IPS-NIHi7 (cell line): ENCODE measurements around the gene STAB1.

Experiments used
- DNase-seq: peaks from one replicate; pipeline ENCODE4 v3.0.0; 2012; ENCODE audit warnings: mixed read lengths; ENCODE audit errors: extremely low spot score

STAB1 gene, protein sequence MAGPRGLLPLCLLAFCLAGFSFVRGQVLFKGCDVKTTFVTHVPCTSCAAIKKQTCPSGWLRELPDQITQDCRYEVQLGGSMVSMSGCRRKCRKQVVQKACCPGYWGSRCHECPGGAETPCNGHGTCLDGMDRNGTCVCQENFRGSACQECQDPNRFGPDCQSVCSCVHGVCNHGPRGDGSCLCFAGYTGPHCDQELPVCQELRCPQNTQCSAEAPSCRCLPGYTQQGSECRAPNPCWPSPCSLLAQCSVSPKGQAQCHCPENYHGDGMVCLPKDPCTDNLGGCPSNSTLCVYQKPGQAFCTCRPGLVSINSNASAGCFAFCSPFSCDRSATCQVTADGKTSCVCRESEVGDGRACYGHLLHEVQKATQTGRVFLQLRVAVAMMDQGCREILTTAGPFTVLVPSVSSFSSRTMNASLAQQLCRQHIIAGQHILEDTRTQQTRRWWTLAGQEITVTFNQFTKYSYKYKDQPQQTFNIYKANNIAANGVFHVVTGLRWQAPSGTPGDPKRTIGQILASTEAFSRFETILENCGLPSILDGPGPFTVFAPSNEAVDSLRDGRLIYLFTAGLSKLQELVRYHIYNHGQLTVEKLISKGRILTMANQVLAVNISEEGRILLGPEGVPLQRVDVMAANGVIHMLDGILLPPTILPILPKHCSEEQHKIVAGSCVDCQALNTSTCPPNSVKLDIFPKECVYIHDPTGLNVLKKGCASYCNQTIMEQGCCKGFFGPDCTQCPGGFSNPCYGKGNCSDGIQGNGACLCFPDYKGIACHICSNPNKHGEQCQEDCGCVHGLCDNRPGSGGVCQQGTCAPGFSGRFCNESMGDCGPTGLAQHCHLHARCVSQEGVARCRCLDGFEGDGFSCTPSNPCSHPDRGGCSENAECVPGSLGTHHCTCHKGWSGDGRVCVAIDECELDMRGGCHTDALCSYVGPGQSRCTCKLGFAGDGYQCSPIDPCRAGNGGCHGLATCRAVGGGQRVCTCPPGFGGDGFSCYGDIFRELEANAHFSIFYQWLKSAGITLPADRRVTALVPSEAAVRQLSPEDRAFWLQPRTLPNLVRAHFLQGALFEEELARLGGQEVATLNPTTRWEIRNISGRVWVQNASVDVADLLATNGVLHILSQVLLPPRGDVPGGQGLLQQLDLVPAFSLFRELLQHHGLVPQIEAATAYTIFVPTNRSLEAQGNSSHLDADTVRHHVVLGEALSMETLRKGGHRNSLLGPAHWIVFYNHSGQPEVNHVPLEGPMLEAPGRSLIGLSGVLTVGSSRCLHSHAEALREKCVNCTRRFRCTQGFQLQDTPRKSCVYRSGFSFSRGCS (N-terminal part only)

GRCh38 chr3:52494886-52495495, at the start of gene STAB1:
Gene STAB1, plus strand, starts transcription at chr3:52495338. Its CDS starts 76 bp downstream, at chr3:52495414.
- no peak for DNase-seq

GRCh38 chr3:52446042-52446441, 49.1 kb upstream of the STAB1 start:
- no peak for DNase-seq

DNA sequence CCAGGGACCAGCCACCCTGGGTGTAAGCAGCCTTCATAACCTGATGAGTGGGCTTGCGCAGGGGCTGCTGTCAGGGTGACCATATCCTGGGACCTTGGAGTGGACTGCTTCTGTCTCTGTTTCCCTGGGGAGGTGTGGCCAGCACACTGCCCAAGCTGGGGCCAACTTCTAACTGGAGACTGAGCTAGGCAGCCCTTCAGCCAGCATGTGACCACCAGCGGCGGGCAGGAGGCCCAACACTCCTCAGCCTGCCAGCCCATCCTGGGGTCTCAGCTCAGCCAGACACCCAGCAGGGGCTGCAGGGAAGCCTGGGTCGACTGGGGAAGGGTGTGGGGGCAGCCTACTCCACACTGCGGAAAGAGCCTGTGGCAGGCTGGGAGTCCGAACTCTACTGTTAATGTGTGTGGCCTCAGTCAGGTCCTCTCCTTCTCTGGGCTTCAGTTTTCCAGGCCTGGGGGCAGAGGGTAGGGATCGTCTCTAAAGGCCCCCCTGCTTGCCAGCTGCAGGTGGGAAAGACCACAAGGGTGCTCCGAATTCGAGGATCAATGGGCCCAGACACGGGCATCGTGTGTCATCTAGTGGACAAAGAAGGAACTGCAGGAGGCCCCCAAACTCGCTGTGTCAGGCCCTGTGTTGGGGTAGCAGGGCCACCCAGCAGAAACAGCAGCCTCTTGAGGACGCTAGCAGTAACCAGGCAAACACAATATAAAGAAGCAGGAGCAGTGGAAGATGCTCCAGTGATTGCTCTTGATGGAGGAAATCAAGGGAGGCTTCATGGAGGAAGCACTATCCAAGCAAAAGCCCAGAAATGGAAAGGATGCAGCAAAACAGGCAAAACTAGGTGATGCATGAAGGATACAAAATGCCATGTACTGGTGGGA, 48.3 kb upstream of the STAB1 start:
- DNase-seq = peak; percentile 84

DNA sequence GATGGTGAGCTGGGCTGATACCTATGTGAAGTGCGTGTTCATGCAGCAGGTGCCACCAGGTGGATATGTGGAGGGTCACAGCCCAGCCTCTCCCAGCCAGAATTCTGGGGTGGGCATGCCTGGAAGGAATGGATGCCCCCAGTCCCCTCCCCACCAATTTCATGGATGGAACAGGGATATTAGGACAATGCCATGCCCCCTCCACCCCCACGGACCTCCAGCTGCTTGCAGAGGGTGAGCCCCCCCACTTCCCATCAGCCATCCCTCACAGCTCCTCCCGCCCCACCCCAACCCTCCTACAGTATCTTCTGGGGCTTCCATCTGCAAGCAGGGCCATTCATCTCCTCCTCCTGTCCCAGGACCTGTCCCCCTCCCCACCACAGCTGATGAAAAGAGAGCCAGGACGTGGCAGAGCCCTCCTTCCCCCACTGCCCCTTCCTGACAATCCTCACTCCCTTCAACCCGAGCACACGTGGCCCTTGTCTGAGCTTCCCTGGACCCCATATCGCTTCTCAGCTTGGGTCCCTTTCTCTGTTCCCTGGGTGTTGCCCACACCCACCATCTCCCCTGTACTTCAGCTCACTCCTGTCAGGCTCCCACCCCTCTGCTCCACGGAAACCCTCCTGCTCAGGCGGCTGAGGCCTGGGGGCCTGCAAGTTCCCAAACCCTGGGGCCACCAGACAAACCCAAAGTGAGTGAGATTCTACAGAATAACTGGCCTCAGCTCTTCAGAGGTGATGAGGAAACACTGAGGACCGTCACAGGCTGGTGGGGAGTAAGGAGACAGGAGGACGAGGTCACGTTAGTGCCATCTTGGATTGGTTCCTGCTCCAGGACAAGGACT, 47.4 kb upstream of the STAB1 start:
- DNase-seq = no peak

GRCh38 chr3:52450489-52451236, 44.5 kb upstream of the STAB1 start:
- DNase-seq = no peak

GRCh38 chr3:52451237-52452083, 43.7 kb upstream of the STAB1 start:
- no peak for DNase-seq

DNA sequence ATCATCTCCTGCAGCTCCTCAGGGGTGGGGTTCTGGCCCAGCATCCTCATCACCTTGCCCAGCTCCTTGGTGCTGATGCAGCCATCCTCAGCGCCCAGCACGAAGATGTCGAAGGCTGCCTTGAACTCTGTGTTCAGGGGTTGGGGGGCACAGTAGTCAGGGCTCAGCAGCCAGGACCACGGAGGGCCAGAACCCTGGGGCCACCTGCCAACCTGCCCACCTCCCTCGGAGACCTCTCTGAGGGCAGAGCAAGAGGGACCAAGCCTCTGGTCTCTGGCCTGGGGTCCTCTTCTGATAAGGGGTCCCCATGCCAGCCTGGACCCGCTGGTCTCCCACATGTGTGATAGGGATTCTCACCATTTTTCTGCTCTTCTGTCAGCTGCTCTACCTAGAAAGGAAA, 43.0 kb upstream of the STAB1 start:
- no peak for DNase-seq

- DNase-seq = no peak
These were observed 42.4 kb upstream of the STAB1 start for GRCh38 chr3:52452570-52453221.

DNA sequence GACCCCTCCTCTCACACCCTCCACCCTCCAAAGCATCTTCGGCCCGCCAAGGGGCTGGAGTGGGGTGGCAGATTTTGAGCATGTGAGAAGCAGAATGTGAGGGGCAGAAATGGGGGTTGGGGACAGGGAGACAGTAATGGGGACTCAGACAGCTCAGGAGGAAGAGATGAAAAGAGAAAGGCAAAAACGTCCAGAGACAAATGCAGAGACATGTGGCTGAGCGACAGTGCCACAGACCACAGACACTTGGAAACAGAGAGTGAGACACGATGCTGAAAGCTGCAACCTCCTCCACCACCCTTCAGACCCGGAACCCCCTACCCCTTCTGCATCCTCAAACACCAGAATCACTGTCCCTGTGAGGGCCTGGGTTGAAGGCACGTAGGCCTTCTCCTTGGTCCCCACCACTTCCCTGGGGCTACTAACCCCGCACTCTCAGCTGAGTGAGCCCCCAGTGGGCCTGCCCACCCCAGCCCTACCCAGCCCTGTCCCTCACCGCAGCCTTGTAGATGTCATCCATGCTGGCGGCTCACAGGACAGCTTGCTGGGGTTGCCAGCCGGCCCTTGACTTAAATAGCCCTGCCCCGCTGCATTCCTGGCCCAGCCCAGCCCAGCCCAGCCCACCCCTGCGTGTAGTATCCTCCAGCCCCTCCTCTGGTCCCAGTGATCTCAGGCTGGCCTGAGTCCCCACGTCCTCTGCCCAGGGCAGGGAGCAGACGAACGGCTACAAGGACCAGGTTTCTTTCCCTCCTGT, 41.5 kb upstream of the STAB1 start, which contains the start of gene TNNC1:
TSS of gene TNNC1 (minus strand) at position 546 of the 754 bp plus-strand sequence. CDS start at position 520, 26 bp downstream.
- DNase-seq = peak; percentile 80

GRCh38 chr3:52454250-52454937, 40.7 kb upstream of the STAB1 start:
- no peak for DNase-seq

- DNase-seq = no peak
These were observed 40.2 kb upstream of the STAB1 start for GRCh38 chr3:52454938-52455282.

- DNase-seq = peak; percentile 94
These were observed 39.6 kb upstream of the STAB1 start, which contains the start of gene NISCH for GRCh38 chr3:52455283-52456168. Gene NISCH, plus strand, starts transcription at chr3:52455604. Its CDS starts 38 bp downstream, at chr3:52455642.

DNA sequence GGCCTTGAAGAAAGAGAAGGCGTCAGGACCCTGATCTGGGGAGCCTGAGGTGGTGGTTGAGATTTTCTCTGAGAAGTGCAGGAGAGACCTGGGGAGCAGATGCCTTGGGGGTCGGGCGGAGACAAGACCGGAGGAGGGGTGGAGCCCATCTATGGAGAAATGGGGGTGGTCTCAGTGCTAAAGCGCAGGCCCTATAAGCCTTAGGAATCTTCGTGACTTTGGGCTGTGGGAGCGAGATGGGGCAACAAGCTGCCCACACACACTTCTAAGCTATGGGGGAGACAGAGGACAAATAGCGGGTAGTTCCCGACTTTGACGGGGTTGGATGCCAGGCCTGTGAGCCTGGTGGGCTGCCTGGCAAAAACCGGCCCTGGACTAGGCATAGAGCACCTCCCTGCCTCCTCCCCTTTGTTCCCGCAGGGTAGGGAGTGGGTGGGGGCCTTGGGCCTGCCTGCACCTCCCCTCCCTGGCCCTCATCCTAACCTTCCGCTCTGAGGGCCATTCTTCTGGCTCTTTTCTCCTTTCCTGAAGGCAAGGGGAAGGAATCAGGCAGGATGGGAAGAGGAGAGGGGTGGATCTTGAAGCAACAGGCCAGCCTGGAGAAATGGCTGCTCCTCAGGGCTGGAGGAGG, 38.9 kb upstream of the STAB1 start:
- DNase-seq = peak; percentile 56

DNA sequence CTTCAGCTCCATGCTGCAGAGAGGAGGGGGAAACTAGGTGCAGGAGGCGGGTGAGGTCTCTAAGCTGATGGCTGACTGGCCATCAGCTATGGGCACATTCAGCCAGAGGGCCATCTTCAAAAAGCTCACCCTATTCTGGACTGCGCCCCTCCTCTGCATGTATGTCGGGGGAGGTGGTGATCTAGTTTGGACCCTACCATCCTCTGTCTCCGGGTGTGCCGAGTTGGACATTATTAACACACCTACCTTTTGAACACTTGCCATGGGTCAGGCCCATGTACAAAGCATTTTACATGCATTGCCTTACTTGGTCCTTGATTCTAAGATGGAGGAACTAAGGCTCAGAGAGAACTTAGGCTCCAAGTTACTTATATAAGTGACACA, 38.3 kb upstream of the STAB1 start:
- DNase-seq = no peak
